ENCODE results near the gene TENM4. TPM values are rescaled to one million over a fixed set of nuclear protein-coding genes. Genes with fewer than 3 reads are reported as not detected.

Gene TENM4
- total and polyA plus RNA-seq, 2 of the 8 experiments (the other 6 are each of a cell fraction or from before 2014, with no cell fraction given): 3.5 to 7.2 TPM

DNA sequence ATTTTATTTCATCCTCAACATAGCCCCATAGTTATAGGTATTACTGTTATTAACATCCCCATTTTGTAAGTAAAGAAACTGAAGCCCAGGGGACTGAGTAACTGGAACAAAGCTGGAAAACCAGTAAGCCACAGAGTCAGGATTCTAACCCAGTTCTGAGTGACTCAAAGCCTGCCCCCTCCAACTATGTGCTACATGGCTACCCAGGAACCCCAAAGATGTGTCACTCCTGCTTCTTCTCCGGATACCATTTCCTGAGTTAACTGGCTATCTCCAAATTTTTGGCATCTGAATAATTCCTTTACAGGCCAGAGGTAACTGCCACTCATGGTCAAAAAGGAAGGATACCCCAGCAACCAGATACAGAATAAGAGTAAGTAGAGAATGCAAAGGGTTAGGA is 43.6 kb downstream of the TENM4 start:
- no peak for DNase-seq (ENCODE audit: low read depth in 1 of 2, low spot score in 2 of 2)
- Histone ChIP-seq H3K36me3 (ENCODE audit: control insufficient read depth in 2 of 4, insufficient read depth in 4 of 4, low read length in 3 of 4) (no peaks in the 10 kb centered on the region), H3K79me1 (ENCODE audit: low read depth, low read length) (no peaks in the 10 kb centered on the region), H3K23ac (ENCODE audit: insufficient read length) (no peak overlapping the region), H3K27me3 (replicated peaks in 1 of 4; ENCODE audit: control insufficient read depth in 3 of 4, extremely low read depth in 1 of 4, insufficient read depth in 3 of 4, low read length in 3 of 4) (no peaks in the 10 kb centered on the region), H3K79me2 (ENCODE audit: control insufficient read depth in 1 of 2, insufficient read depth in 2 of 2, low read length in 2 of 2) (no peaks in the 10 kb centered on the region), H3K14ac (ENCODE audit: insufficient read length) (no peak overlapping the region), H3K23me2 (ENCODE audit: low read depth, low read length) (no peaks in the 10 kb centered on the region), H3K9ac (replicated peaks in 1 of 4; ENCODE audit: extremely low read depth in 1 of 4, low read depth in 3 of 4, low read length in 3 of 4) (no peak overlapping the region), H2BK15ac (ENCODE audit: low read length) (no peak overlapping the region), H4K8ac (ENCODE audit: extremely low read depth, insufficient read depth, low read length) (no peak overlapping the region), H2BK5ac (ENCODE audit: low read depth, low read length) (no peak overlapping the region), H2BK20ac (ENCODE audit: low read length) (no peak overlapping the region), H2AK5ac (ENCODE audit: low read depth, low read length) (no peak overlapping the region), H3K27ac (ENCODE audit: low read depth, low read length) (no peak overlapping the region), H3K9me3 (ENCODE audit: insufficient read depth in 2 of 2, low read depth in 1 of 2, low read length in 1 of 2) (no peaks in the 10 kb centered on the region), H3K4me2 (ENCODE audit: insufficient read depth in 1 of 2, low read depth in 2 of 2, low read length in 2 of 2) (no peak overlapping the region), H4K20me1 (replicated peaks in 1 of 2; ENCODE audit: control insufficient read depth in 1 of 2, insufficient read depth in 2 of 2, low read length in 2 of 2) (peaks cover 0 to 2% of the 10 kb centered on the region in 2 experiments), H3K56ac (replicated peaks; ENCODE audit: insufficient read length, low read depth, low read length) (no peak overlapping the region), H3K4me3 (ENCODE audit: extremely low read depth in 1 of 4, insufficient read depth in 2 of 4, low read depth in 3 of 4, low read length in 4 of 4) (no peak overlapping the region), H4K5ac (ENCODE audit: insufficient read length, low read depth, low read length) (no peak overlapping the region), H3K4me1 (replicated peaks in 1 of 4; ENCODE audit: control insufficient read depth in 3 of 4, insufficient read depth in 4 of 4, low read length in 3 of 4) (peaks cover 0 to 12% (median 6%) of the 10 kb centered on the region in 4 experiments; a peak in 5 of 7 replicates), H2BK12ac (ENCODE audit: low read depth, low read length) (no peak overlapping the region), H2BK120ac (replicated peaks; ENCODE audit: low read depth, low read length) (no peak overlapping the region), H3K18ac (ENCODE audit: extremely low read depth, low read length) (no peak overlapping the region), H4K91ac (replicated peaks; ENCODE audit: insufficient read length, low read length) (no peak overlapping the region), H2AFZ (ENCODE audit: low read length) (no peak overlapping the region), H3K4ac (replicated peaks; ENCODE audit: insufficient read length, low read depth, low read length) (no peak overlapping the region)
- POLR2A ChIA-PET (ENCODE audit: partially characterized antibody): no interaction called here
- WGBS, 2 experiments (ENCODE audit: extremely low coverage in 1 of 2, insufficient coverage in 1 of 2, insufficient read length in 1 of 2, insufficient replicate concordance in 2 of 2, low coverage in 1 of 2, low lambda C conversion rate in 2 of 2, missing lambda C conversion rate in 1 of 2): 94% methylated on average over 1 of the region's 1 CpG; no CpG with 5 or more reads in 1 of the 2 experiments
- no peak for FAIRE-seq
- CTCF ChIA-PET (ENCODE audit: partially characterized antibody): interaction anchor here (0.9 to 3.1 kb wide), 5 partner anchors 43 to 162 kb away, joined by 3 to 16 read pairs (median 5); partner anchors contain the start of gene TENM4
- TF ChIP-seq, protein P1, sequence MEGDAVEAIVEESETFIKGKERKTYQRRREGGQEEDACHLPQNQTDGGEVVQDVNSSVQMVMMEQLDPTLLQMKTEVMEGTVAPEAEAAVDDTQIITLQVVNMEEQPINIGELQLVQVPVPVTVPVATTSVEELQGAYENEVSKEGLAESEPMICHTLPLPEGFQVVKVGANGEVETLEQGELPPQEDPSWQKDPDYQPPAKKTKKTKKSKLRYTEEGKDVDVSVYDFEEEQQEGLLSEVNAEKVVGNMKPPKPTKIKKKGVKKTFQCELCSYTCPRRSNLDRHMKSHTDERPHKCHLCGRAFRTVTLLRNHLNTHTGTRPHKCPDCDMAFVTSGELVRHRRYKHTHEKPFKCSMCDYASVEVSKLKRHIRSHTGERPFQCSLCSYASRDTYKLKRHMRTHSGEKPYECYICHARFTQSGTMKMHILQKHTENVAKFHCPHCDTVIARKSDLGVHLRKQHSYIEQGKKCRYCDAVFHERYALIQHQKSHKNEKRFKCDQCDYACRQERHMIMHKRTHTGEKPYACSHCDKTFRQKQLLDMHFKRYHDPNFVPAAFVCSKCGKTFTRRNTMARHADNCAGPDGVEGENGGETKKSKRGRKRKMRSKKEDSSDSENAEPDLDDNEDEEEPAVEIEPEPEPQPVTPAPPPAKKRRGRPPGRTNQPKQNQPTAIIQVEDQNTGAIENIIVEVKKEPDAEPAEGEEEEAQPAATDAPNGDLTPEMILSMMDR (IDR thresholded peaks at IDR 0.05; ENCODE audit: control extremely low read depth in 1 of 3, insufficient read depth in 1 of 3, low read depth in 1 of 3, low read length in 3 of 3): no peak
- no peak for TF ChIP-seq NANOG (IDR thresholded peaks at IDR 0.05; ENCODE audit: insufficient read depth, low read depth, low read length, poor library complexity, severe bottlenecking)
- no peak for TF ChIP-seq YY1 (IDR thresholded peaks at IDR 0.05; ENCODE audit: low read depth, low read length)
- no peak for TF ChIP-seq CHD1 (IDR thresholded peaks at IDR 0.05; ENCODE audit: low read depth, low read length)
- TF ChIP-seq BRCA1 (IDR thresholded peaks at IDR 0.05; ENCODE audit: low read depth, low read length): no peak
- no peak for TF ChIP-seq JUND (IDR thresholded peaks at IDR 0.05; ENCODE audit: low read length)
- TF ChIP-seq, protein P2, sequence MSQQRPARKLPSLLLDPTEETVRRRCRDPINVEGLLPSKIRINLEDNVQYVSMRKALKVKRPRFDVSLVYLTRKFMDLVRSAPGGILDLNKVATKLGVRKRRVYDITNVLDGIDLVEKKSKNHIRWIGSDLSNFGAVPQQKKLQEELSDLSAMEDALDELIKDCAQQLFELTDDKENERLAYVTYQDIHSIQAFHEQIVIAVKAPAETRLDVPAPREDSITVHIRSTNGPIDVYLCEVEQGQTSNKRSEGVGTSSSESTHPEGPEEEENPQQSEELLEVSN (IDR thresholded peaks at IDR 0.05): no peak
- no peak for TF ChIP-seq EGR1 (IDR thresholded peaks at IDR 0.05; ENCODE audit: borderline replicate concordance, low read depth, low read length)
- TF ChIP-seq SP2 (IDR thresholded peaks at IDR 0.05; ENCODE audit: low read length): no peak
- TF ChIP-seq, protein P3, sequence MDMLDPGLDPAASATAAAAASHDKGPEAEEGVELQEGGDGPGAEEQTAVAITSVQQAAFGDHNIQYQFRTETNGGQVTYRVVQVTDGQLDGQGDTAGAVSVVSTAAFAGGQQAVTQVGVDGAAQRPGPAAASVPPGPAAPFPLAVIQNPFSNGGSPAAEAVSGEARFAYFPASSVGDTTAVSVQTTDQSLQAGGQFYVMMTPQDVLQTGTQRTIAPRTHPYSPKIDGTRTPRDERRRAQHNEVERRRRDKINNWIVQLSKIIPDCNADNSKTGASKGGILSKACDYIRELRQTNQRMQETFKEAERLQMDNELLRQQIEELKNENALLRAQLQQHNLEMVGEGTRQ (IDR thresholded peaks at IDR 0.05; ENCODE audit: low read length): no peak
- TF ChIP-seq CEBPB (IDR thresholded peaks at IDR 0.05; ENCODE audit: low read depth, low read length): no peak
